K562 (cell line): ENCODE results near the gene FITM1. TPM values are rescaled to one million over a fixed set of nuclear protein-coding genes. Genes with fewer than 3 reads are reported as not detected.

Source experiments
- CBFB ChIP-seq: sonication (generic); formaldehyde crosslinking; IDR thresholded peaks from 2 replicates; pipeline ENCODE4 v1.4.0; 2020; ENCODE audit warnings: mild to moderate bottlenecking, missing genetic modification reagents
- CXXC5 ChIP-seq: fragments of 250-450 bp; sonication (Bioruptor Pico); IDR thresholded peaks from 2 replicates; pipeline ENCODE4 v1.8.0; 2022; ENCODE audit warnings: inconsistent platforms, mild to moderate bottlenecking, moderate library complexity
- EWSR1 ChIP-seq: fragments of 450-650 bp; IDR thresholded peaks from 2 replicates; pipeline ENCODE4 v1.6.1; 2018; ENCODE audit warnings: borderline replicate concordance, mild to moderate bottlenecking, low read depth, moderate library complexity; ENCODE audit not compliant: partially characterized antibody
- GABPA ChIP-seq: fragments of 200-800 bp; sonication (Bioruptor generic); conservative IDR thresholded peaks from 2 replicates; pipeline ENCODE4 v1.6.1; 2016; ENCODE audit warnings: low read depth, missing genetic modification characterization, missing compliant biosample characterization
- GABPB1 ChIP-seq: sonication (generic); formaldehyde crosslinking; IDR thresholded peaks from 2 replicates; pipeline ENCODE4 v1.8.0; 2022; ENCODE audit warnings: mild to moderate bottlenecking, missing genetic modification reagents
- HDAC1 ChIP-seq, 2 experiments: fragments of 450-650 bp; IDR thresholded peaks; 2 replicates each; pipeline ENCODE4 v1.6.1; 2016 to 2017; ENCODE audit warnings: inconsistent platforms in 1 of 2, mild to moderate bottlenecking in 1 of 2, moderate library complexity in 1 of 2
- HIVEP1 ChIP-seq: fragments of 250-450 bp; sonication (Bioruptor Pico); IDR thresholded peaks from 2 replicates; pipeline ENCODE4 v1.4.0; 2020; ENCODE audit warnings: mild to moderate bottlenecking
- HNRNPK ChIP-seq: fragments of 200-400 bp; formaldehyde crosslinking; IDR thresholded peaks from one replicate; pipeline ENCODE4 v1.6.1; 2018; ENCODE audit warnings: mild to moderate bottlenecking, low read depth, low read length; ENCODE audit not compliant: poor library complexity, severe bottlenecking
- MCM2 ChIP-seq: fragments of 450-650 bp; IDR thresholded peaks from 2 replicates; pipeline ENCODE4 v1.6.1; 2017; ENCODE audit warnings: low read depth, mild to moderate bottlenecking
- MLLT1 ChIP-seq, 2 experiments: fragments of 450-650 bp; IDR thresholded peaks; 2 replicates each; pipeline ENCODE4 v1.6.1; 2016
- NFIX ChIP-seq: fragments of 250-450 bp; sonication (Bioruptor Pico); IDR thresholded peaks from 2 replicates; pipeline ENCODE4 v1.4.0; 2020; ENCODE audit warnings: low read depth, mild to moderate bottlenecking, moderate library complexity
- NRF1 ChIP-seq, 2 experiments: fragments of 450-650 bp; IDR thresholded peaks in 1 of 2; conservative IDR thresholded peaks in 1 of 2; 2 replicates each; pipeline ENCODE4 v1.6.1; 2014; ENCODE audit warnings: mild to moderate bottlenecking in 2 of 2
- POLR2G ChIP-seq: fragments of 200-400 bp; formaldehyde crosslinking; IDR thresholded peaks from 2 replicates; pipeline ENCODE4 v1.6.1; 2017; ENCODE audit warnings: low read depth, mild to moderate bottlenecking, antibody characterized with exemption, low read length, moderate library complexity
- SAFB2 ChIP-seq: fragments of 200-400 bp; formaldehyde crosslinking; IDR thresholded peaks from 2 replicates; pipeline ENCODE4 v1.6.1; 2018; ENCODE audit warnings: borderline replicate concordance, low read length, low read depth, moderate library complexity; ENCODE audit not compliant: severe bottlenecking
- SNRNP70 ChIP-seq: fragments of 200-400 bp; formaldehyde crosslinking; optimal IDR thresholded peaks from 2 replicates; pipeline ENCODE3; 2017; ENCODE audit warnings: low read depth, low read length
- TAL1 ChIP-seq: fragments of 450-650 bp; IDR thresholded peaks from 2 replicates; pipeline ENCODE4 v1.6.1; 2016; ENCODE audit warnings: mild to moderate bottlenecking
- ZNF512 ChIP-seq: IDR thresholded peaks from 2 replicates; pipeline ENCODE4 v1.6.1; 2016; ENCODE audit warnings: missing genetic modification characterization, missing compliant biosample characterization
- ZNF699 ChIP-seq: fragments of 250-450 bp; sonication (Bioruptor Pico); IDR thresholded peaks from 2 replicates; pipeline ENCODE4 v1.8.0; 2021; ENCODE audit warnings: mild to moderate bottlenecking, moderate library complexity; ENCODE audit not compliant: insufficient replicate concordance
- ZNF76 ChIP-seq: fragments of 250-450 bp; sonication (Bioruptor Pico); IDR thresholded peaks from 2 replicates; pipeline ENCODE4 v1.4.0; 2020; ENCODE audit warnings: mild to moderate bottlenecking, moderate library complexity, borderline replicate concordance
- ZNF830 ChIP-seq: fragments of 250-450 bp; sonication (Bioruptor Pico); IDR thresholded peaks from 2 replicates; pipeline ENCODE4 v1.5.0; 2021; ENCODE audit warnings: mild to moderate bottlenecking
- polyA plus RNA-seq, 8 experiments: library from polyadenylated mRNA; depleted of rRNA in 4 of 8; stranded (reverse) in 5 of 8; unstranded in 3 of 8; fragments of >200 nt; fragmentation: Nextera tagmentation in 2 of 8; fragmentation: Illumina TruSeq in 1 of 8; extraction: Ambion mirVana in 2 of 8; extraction: Trizol in 1 of 8; gene quantifications; 2 replicates each; pipeline versions ENCODE4 v1.2.1 to v1.2.3, GENCODE V29; 2011 to 2014; ENCODE audit warnings: inconsistent platforms in 1 of 8, missing spikeins in 1 of 8
- total RNA-seq, 7 experiments: library from RNA; depleted of rRNA in 6 of 7; stranded (reverse); fragments of >200 nt in 6 of 7; fragmentation: Illumina TruSeq in 2 of 7; extraction: Trizol in 2 of 7; gene quantifications; 2 replicates each; pipeline versions ENCODE4 v1.2.1 to v1.2.3, GENCODE V29; 2011 to 2021; ENCODE audit warnings: low replicate concordance in 1 of 7
- TF ChIP-seq, protein P1 (sequence below), 2 experiments: IDR thresholded peaks; 2 replicates each; pipeline ENCODE4 v1.6.1; 2011; ENCODE audit warnings: borderline replicate concordance in 1 of 2, control low read depth in 1 of 2, low read depth in 1 of 2, low read length in 1 of 2, mild to moderate bottlenecking in 1 of 2, mixed read lengths in 1 of 2, moderate library complexity in 1 of 2; ENCODE audit not compliant: insufficient read depth in 1 of 2, insufficient read length in 1 of 2, poor library complexity in 1 of 2, severe bottlenecking in 1 of 2; ENCODE audit errors: extremely low read depth in 1 of 2
- TF ChIP-seq, protein P2 (sequence below): fragments of 450-650 bp; formaldehyde crosslinking; IDR thresholded peaks from 2 replicates; pipeline ENCODE4 v1.4.0; 2020; ENCODE audit warnings: mild to moderate bottlenecking, moderate library complexity

Gene FITM1
- total and polyA plus RNA-seq, 9 of the 15 experiments (the other 6 are each of a cell fraction or from before 2014, with no cell fraction given), result 0.09 to 0.20 TPM; not detected in 7

DNA sequence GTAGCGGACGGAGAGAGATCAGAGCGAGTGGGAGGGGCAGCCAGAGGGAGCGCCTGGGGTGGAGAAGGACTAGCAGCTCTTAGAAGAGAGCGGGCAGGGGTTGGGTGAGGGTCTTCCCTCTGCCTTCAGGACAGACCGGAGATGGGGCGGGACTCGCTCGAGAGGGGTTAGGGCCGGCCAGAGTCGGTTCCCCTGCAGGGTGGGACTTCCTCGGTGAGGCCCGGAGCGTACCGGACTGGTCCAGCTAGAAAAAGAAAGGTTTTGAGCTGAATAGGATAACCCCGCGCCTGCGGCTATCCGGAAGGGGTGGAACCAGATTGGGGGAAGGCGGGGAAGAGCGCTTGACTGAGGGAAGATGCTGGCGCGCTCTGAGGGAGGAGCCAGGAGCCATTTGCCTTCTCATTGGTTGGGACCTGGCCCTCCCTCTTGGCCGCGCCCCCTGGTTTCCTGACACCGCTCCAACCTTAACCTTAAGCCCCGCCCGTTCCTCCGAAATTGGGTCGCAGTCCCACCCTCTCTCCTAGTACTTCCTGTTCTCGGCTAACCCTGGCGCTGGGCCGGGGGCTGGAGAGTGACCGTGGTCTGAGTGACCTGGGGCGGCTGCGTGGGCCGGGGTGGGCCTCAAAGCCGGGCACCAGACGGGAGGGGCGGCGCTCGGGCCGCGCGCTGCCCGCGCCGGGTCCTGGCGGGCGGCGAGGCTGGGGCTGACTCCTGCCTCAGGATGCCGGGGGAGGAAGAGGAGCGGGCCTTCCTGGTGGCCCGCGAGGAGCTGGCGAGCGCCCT is 16.7 kb downstream of the FITM1 start, which contains the start of gene RNF31 (continued):
- no peak for TF ChIP-seq ZNF699
- TF ChIP-seq, protein P1, sequence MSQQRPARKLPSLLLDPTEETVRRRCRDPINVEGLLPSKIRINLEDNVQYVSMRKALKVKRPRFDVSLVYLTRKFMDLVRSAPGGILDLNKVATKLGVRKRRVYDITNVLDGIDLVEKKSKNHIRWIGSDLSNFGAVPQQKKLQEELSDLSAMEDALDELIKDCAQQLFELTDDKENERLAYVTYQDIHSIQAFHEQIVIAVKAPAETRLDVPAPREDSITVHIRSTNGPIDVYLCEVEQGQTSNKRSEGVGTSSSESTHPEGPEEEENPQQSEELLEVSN (IDR thresholded peaks at IDR 0.05; ENCODE audit: borderline replicate concordance in 1 of 2, extremely low read depth in 1 of 2, insufficient read depth in 1 of 2, insufficient read length in 1 of 2, low read depth in 1 of 2, low read length in 1 of 2, poor library complexity in 1 of 2, severe bottlenecking in 1 of 2), result peak in 1 of 2 experiments; percentile 20
- 0 out of 2 replicates have a peak, but pooled peaks have one; percentile 4 for TF ChIP-seq CXXC5 (CRISPR knock-in tag)
- TF ChIP-seq TAL1, result no peak
- peak; percentile 64 for TF ChIP-seq POLR2G
- TF ChIP-seq NRF1 (conservative IDR thresholded peaks at IDR 0.05 in 1 of 2, IDR thresholded peaks at IDR 0.05 in 1 of 2), result peak; percentile 79 to 81
- TF ChIP-seq CBFB (CRISPR knock-in tag), result no peak
- no peak for TF ChIP-seq EWSR1
- TF ChIP-seq GABPB1, result 0 out of 2 replicates have a peak, but pooled peaks have one; percentile 16
- no peak for TF ChIP-seq ZNF512 (tag)
- no peak for TF ChIP-seq HIVEP1 (CRISPR knock-in tag)
- TF ChIP-seq HDAC1 (IDR thresholded peaks at IDR 0.05), result 0 out of 4 replicates have a peak, but pooled peaks of 1 of the 2 experiments have one; percentile 6
- TF ChIP-seq MLLT1 (IDR thresholded peaks at IDR 0.05), result 0 out of 4 replicates have a peak, but pooled peaks of 1 of the 2 experiments have one; percentile 0
- no peak for TF ChIP-seq HNRNPK
- TF ChIP-seq ZNF76 (CRISPR knock-in tag), result no peak
- no peak for TF ChIP-seq SNRNP70
- TF ChIP-seq SAFB2, result no peak
- TF ChIP-seq MCM2, result no peak
- no peak for TF ChIP-seq ZNF830 (CRISPR knock-in tag)
- no peak for TF ChIP-seq NFIX (CRISPR knock-in tag)
- TF ChIP-seq, protein P2, sequence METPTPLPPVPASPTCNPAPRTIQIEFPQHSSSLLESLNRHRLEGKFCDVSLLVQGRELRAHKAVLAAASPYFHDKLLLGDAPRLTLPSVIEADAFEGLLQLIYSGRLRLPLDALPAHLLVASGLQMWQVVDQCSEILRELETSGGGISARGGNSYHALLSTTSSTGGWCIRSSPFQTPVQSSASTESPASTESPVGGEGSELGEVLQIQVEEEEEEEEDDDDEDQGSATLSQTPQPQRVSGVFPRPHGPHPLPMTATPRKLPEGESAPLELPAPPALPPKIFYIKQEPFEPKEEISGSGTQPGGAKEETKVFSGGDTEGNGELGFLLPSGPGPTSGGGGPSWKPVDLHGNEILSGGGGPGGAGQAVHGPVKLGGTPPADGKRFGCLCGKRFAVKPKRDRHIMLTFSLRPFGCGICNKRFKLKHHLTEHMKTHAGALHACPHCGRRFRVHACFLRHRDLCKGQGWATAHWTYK, result no peak
- TF ChIP-seq GABPA, result peak; percentile 86
